COR-L47 (cell line): Measurements from ENCODE around the gene IGF1R.

Experiments
- DNase-seq: peaks from one replicate; lab custom pipeline; 2025; lab: John Stamatoyannopoulos, UW

IGF1R gene

GRCh38 chr15:98856532-98856907, 208.2 kb downstream of the IGF1R start:
- no peak for DNase-seq

- no peak for DNase-seq
These were observed 210.3 kb downstream of the IGF1R start for GRCh38 chr15:98858610-98859023.

GRCh38 chr15:98859149-98859548, 210.8 kb downstream of the IGF1R start:
- DNase-seq: no peak

- no peak for DNase-seq
These were observed 212.1 kb downstream of the IGF1R start for GRCh38 chr15:98860281-98861041.

GRCh38 chr15:98861188-98861587, 212.8 kb downstream of the IGF1R start:
- DNase-seq: no peak

GRCh38 chr15:98863983-98864382, 215.6 kb downstream of the IGF1R start:
- DNase-seq: no peak

- peak; percentile 71 for DNase-seq
These were observed 217.3 kb downstream of the IGF1R start for GRCh38 chr15:98865397-98866339.

- no peak for DNase-seq
These were observed 218.2 kb downstream of the IGF1R start for GRCh38 chr15:98866511-98866910.

- no peak for DNase-seq
These were observed 220.2 kb downstream of the IGF1R start for GRCh38 chr15:98868564-98868963.

- DNase-seq: no peak
These were observed 222.4 kb downstream of the IGF1R start for GRCh38 chr15:98870788-98871187.

- no peak for DNase-seq
These were observed 224.4 kb downstream of the IGF1R start for GRCh38 chr15:98872774-98873173.

- DNase-seq: peak; percentile 59
These were observed 225.3 kb downstream of the IGF1R start for GRCh38 chr15:98873441-98874218.

GRCh38 chr15:98874370-98874769, 226.0 kb downstream of the IGF1R start:
- DNase-seq: no peak

- DNase-seq: no peak
These were observed 226.4 kb downstream of the IGF1R start for GRCh38 chr15:98874773-98875172.

GRCh38 chr15:98875309-98875708, 227.0 kb downstream of the IGF1R start:
- no peak for DNase-seq

GRCh38 chr15:98876451-98877369, 228.4 kb downstream of the IGF1R start:
- no peak for DNase-seq

GRCh38 chr15:98878172-98878571, 229.8 kb downstream of the IGF1R start:
- DNase-seq: no peak

GRCh38 chr15:98878862-98879261, 230.5 kb downstream of the IGF1R start:
- DNase-seq: no peak

GRCh38 chr15:98881526-98882520, 233.5 kb downstream of the IGF1R start:
- peak; percentile 44 for DNase-seq

GRCh38 chr15:98883478-98883877, 235.1 kb downstream of the IGF1R start:
- DNase-seq: no peak
